ELF-1 (cell line): ENCODE results near the gene CYREN.
"Not testable (repeated sequence)": the region's sequence is repeated elsewhere in the genome, so short reads cannot be mapped to it uniquely, and the experiment has no call there.

Experiments used
- DNase-seq: peaks from one replicate; pipeline ENCODE4 v3.0.0-alpha.2; 2016; ENCODE audit warnings: low read depth, low spot score

The CYREN gene

DNA sequence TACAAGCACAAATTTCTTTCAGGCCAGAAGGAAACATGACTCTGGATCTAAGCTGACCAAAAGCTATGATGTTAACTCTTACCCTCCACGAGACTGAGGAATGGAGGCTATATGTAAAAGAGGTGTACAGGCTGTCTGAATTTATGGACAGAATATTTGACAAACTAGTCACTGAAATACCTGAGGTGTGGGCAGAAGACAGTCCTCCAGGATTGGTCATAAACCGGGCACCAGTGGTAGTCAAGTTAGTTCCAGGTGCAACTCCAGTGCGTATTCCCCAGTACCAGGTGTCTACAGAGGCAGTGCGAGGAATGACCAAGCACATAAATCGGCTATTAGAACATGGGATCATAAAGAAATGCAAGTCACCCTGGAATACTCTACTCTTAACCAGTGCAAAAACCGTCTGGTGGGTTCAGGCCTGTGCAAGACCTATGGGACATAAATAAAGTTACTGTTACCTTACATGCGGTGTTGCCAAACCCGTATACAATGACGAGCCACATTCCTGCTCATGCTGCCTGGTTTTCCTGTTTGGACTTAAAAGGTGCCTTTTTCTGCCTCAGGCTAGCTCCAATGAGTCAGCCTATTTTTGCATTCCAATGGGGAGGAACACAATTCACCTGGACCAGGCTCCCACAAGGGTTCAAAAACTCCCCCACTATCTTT, 6.7 kb upstream of the CYREN start:
- DNase-seq: peak; percentile 89

GRCh38 chr7:135175931-135176330, 5.4 kb upstream of the CYREN start:
- no peak for DNase-seq

- no peak for DNase-seq
Observed at GRCh38 chr7:135174941-135175340, 4.4 kb upstream of the CYREN start.

GRCh38 chr7:135173916-135174315, 3.4 kb upstream of the CYREN start:
- not testable (repeated sequence) for DNase-seq

DNA sequence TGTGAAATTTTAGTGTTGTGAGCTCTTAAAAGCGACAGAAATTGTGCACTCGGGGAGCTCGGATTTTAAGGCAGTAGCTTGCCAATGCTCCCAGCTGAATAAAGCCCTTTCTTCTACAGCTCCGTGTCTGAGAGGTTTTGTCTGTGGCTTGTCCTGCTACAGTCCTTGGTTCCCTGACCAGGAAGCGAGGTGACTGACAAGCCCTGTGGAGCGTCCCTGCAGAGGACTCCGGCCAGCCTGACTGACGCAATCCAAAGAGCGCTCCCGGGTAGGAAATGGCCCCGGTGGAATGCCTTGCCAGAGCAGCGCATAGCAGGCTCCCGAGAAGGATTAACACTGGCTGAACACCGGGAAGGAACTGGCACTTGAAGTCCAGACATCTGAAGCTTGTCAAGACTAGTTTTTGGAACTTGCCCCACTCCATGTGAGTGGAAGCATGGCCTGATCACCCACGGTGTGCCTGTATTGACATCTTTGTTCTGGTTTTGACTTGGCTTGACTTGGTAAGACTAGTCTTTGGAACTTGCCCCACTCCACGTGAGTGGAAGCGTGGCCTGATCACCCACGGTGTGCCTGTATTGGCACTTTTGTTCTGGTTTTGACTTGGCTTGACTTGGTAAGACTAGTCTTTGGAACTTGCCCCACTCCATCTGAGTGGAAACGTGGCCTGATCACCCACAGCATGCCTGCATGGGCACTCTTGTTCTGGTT, 1.2 kb upstream of the CYREN start:
- DNase-seq: peak; percentile 87

DNA sequence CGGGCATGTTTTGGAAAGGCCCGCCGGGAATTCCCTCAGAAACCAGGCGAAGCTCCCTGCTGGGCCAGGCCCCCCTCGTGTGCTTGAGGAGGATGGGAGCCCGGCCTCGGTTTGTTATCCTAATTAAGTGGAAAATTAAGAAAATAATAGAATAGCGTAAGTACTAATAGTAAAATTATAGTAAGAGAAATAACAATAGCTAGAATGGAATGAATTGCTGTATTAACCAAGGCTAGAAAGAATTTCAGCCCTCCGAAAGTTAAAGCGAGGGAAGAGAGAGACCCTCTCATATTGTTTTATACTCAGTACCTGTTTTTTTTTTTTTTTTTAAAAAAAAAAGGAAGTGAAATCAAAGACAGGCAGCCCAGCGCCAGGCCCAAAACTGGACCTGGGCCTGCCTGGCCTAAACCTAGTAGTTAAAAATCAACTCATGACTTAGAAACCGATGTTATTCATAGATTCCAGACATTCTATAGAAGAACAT, 533 bp upstream of the CYREN start:
- DNase-seq: not testable (repeated sequence)

GRCh38 chr7:135169964-135170273, 588 bp downstream of the CYREN start:
- no peak for DNase-seq

DNA sequence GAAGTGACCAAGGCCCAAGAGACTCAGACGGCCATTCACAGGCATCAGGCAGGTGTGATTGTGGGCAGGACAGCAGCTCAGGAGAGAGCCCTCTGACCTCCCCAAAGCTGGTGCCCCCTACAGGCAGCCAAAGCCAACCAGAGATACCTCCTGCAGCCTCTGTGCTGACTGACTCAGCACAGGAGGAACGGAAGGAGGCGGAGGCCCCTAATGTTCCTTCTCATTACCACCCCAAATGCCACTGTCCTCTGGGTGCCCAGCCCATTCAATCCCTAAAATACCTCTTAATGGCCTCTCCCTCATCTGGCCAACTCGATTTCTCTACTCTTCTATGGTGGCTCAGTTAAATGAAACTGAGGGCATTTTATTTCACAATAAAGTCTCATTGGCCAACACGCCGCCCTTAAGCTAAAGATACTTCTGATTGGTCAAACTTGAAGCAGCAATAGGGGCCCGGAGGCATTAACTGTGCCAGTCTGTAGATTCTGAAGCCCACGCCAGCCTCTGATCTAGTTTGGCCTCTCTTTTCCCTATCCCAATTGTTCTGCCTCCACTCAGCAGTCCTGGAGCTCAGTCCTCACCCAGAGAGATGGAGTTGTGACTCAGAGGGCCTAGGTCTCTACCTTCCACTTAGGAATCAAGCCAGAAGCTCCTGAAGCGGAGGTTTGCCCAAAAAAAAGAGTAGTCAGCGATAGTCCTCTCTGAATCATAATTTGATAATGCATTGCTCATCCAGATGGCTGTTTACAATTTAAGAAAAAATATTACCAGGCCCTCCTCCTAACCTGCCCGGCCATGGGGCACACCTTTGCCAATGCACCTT, 1.2 kb downstream of the CYREN start:
- peak; percentile 81 for DNase-seq

DNA sequence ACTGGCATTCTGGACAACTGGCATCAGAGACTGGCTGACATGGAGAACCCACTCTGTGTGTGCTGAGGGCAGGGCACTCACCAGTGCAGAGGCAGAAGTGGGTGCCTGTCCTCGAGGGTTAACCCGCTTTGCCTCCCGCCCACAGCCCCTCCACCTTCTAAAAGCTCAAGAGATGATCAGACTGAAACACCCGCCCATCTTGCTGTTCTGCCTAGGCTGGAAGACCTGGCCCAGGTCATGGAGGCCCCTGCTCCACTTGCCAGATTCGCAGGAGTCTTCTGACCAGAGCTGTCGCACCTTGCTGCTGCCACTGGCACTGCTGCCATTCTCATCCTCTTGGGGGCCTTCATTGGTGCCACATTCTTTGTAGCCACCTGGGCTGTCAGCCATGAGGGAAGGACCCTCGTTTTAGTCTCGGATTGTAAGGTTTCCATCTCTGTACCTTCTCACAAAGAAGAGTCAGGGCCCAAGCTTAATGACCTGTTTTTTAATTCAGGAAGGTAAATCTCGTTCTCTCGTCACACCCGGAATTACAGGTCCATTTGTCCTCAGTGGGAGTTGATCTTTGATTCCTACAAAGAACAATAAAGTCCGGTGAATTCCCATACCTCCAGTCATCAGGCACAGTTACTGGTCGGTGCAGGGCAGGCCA, 1.9 kb downstream of the CYREN start:
- DNase-seq: no peak

DNA sequence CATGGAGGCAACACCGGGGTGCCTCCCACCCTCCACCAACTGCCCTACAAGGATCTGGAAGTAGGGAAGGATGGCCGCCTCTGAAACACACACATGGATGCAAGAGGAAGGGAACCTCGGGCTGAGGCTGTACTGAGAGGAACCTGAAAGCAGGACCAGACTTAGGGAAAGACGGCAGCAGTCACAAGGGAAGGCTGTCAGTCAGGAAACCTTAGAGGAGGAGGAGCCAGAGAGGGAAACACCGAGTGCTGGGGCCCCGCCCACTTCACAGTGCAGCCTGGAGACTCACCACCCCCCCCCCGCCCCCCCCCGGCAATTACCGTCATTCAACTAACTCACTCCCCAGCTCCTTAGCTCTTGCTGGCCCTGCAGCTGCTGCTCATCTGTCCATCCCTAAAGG, 2.5 kb downstream of the CYREN start:
- no peak for DNase-seq

GRCh38 chr7:135167365-135167917, 3.1 kb downstream of the CYREN start:
- DNase-seq: no peak

DNA sequence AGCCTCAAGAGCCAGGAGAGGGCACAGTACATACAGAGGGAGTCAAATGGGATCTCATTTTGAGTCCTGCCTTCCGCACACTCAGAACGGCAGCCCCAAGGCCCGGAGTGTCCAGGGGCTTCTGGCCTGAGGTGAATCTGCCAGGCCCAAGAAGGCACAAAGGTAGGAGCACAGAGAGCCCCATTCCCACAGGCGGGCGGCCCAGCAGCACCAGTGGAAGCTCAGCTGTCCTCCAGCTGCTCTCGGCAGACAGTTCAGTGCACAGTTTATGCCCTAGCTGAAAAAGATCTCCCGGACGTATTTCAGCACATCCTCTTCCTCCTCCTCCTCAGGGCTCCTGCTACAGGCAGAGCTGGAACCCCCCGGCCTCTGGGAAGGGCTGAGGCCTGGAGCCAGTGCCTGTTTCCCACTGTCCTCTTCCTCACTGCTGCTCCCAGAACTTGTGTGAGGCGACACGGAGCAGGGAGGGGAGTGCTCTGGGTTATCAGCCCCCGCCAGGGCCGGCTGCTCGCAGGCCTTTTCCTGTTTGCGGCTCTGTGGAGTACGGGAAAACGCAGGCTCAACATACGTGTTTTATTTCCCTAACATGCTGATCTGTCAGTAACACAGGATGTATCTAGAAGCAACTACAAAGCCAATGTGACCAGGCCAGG, 4.0 kb downstream of the CYREN start:
- no peak for DNase-seq

GRCh38 chr7:135165862-135166261, 4.6 kb downstream of the CYREN start:
- no peak for DNase-seq

DNA sequence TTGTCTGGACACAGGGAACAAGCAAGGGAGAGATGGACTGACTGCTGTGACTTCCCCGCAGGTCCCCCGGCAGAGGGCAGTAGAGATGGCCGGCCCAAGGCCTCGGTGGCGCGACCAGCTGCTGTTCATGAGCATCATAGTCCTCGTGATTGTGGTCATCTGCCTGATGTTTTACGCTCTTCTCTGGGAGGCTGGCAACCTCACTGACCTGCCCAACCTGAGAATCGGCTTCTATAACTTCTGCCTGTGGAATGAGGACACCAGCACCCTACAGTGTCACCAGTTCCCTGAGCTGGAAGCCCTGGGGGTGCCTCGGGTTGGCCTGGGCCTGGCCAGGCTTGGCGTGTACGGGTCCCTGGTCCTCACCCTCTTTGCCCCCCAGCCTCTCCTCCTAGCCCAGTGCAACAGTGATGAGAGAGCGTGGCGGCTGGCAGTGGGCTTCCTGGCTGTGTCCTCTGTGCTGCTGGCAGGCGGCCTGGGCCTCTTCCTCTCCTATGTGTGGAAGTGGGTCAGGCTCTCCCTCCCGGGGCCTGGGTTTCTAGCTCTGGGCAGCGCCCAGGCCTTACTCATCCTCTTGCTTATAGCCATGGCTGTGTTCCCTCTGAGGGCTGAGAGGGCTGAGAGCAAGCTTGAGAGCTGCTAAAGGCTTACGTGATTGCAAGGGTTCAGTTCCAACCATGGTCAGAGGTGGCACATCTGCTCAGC, 6.0 kb downstream of the CYREN start:
- DNase-seq: no peak

- DNase-seq: no peak
Observed at GRCh38 chr7:135162382-135163001, 8.0 kb downstream of the CYREN start.

DNA sequence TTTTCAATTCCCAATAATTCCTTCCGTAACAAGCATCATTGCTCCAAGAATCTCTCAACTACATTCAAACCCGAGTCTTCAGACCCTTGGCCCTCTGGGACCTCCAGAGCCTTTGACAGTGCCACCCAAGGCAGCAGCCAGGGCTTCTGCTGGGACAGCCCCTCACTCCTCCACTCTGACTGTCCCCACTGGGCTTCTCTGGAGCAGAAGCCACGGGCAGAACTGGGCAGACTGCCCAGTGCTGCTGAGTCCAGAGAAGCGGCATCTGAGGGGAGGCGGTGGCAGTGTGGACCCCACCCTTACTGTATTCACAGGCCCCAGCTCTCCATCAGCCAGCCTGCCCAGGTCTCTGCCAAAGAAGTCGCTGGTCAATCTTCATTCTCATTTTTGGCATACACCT, 8.8 kb downstream of the CYREN start:
- no peak for DNase-seq

GRCh38 chr7:135160858-135161653, 9.5 kb downstream of the CYREN start:
- no peak for DNase-seq

GRCh38 chr7:135160098-135160857, 10.2 kb downstream of the CYREN start:
- no peak for DNase-seq
